ENCODE data around the gene CS. TPM values are rescaled to one million over a fixed set of nuclear protein-coding genes. Genes with fewer than 3 reads are reported as not detected.
A peak's percentile ranks its signal among the peaks of the same experiment; 100 is the strongest.

The CS gene
- total and polyA plus RNA-seq, 2 of the 4 experiments (the other 2 are of a cell fraction): 139 to 146 TPM

- H3K9me3 ChIP-seq (ENCODE audit: control insufficient read depth, insufficient read depth, low read length): no peaks in the 10 kb centered on the region
- peaks cover 21 to 47% of the 10 kb centered on the region in 2 experiments for H3K79me1 ChIP-seq (ENCODE audit: low read depth in 1 of 2, low read length in 2 of 2)
- H3K9ac ChIP-seq (ENCODE audit: low read depth, low read length): peak overlapping the region; percentile 84
- no peak for DNase-seq
- peak overlapping the region; percentile 96 for H4K91ac ChIP-seq (ENCODE audit: insufficient read depth, low read depth, low read length)
- H2AK5ac ChIP-seq (ENCODE audit: low read depth, low read length): peak overlapping the region; percentile 79
- H3K27ac ChIP-seq (ENCODE audit: insufficient read depth, low read length): peak overlapping the region; percentile 94
- peak overlapping the region; percentile 68; the same call in 1 of the 2 replicates for H3K18ac ChIP-seq (ENCODE audit: low read depth, low read length)
- H3K4ac ChIP-seq (ENCODE audit: low read depth, low read length): peak overlapping the region; percentile 92
- peak overlapping the region; percentile 84 to 97 for H4K8ac ChIP-seq (ENCODE audit: low read depth in 2 of 2, low read length in 2 of 2)
- H2BK120ac ChIP-seq (ENCODE audit: low read depth, low read length): peak overlapping the region; percentile 32
- H3K14ac ChIP-seq (replicated peaks; ENCODE audit: low read depth, low read length): peak overlapping the region; percentile 94
- H2AFZ ChIP-seq (replicated peaks; ENCODE audit: low read length, poor library complexity): peak overlapping the region; percentile 87
- intact Hi-C loops (cut with micrococcal nuclease): no loop called here
- peak overlapping the region; percentile 93 for H4K5ac ChIP-seq (ENCODE audit: low read depth, low read length)
- no TSS peak for BruUV-seq (replicated peaks)
- dilution Hi-C loops (cut with HindIII; ENCODE audit: low sequenced_read_pairs, unreplicated experiment): no loop called here
- no peaks in the 10 kb centered on the region for H3K27me3 ChIP-seq (ENCODE audit: control insufficient read depth, insufficient read depth, low read length)
- peak overlapping the region; percentile 59 for H3K56ac ChIP-seq (ENCODE audit: extremely low read depth, insufficient read depth, low read length)
- peaks cover 4% of the 10 kb centered on the region; the same call in 1 of the 2 replicates for H3K4me1 ChIP-seq (ENCODE audit: control insufficient read depth, insufficient read depth, low read length)
- peaks cover 4% of the 10 kb centered on the region; the same call in 1 of the 2 replicates for H4K20me1 ChIP-seq (ENCODE audit: insufficient read depth, low read length)
- peak overlapping the region; percentile 76 for H2AK9ac ChIP-seq (replicated peaks; ENCODE audit: low read depth, low read length, poor library complexity)
- H3K36me3 ChIP-seq (ENCODE audit: control insufficient read depth, insufficient read depth, low read length): peaks cover 4% of the 10 kb centered on the region; the same call in 1 of the 2 replicates
- peak overlapping the region; percentile 94 for H3K23ac ChIP-seq (ENCODE audit: low read depth, low read length)
- ChIA-PET POLR2A (ENCODE audit: unreplicated experiment) (interaction anchor here (0.9 to 1.7 kb wide), 6 partner anchors 8 to 95 kb away, joined by 3 to 5 read pairs (median 4); partner anchors contain the start of genes ANKRD52, ESYT1 and SMARCC2), CTCF (interaction anchor here (0.8 to 2.0 kb wide), 7 partner anchors 16 to 103 kb away, joined by 3 to 22 read pairs (median 6); partner anchors contain the start of gene SMARCC2)
- H2BK20ac ChIP-seq (ENCODE audit: low read depth, low read length): no peak overlapping the region
- no peak for ATAC-seq (ENCODE audit: low read depth)
- peak overlapping the region; percentile 79 for H2BK15ac ChIP-seq (ENCODE audit: low read depth, low read length)
- TF ChIP-seq USF2 (IDR thresholded peaks at IDR 0.05; ENCODE audit: low read depth, low read length) (no peak), ELK1 (IDR thresholded peaks at IDR 0.05; ENCODE audit: borderline replicate concordance, low read depth, low read length) (no peak)
- peak overlapping the region; percentile 79 for H3K4me3 ChIP-seq (ENCODE audit: insufficient read depth, low read depth, low read length)
- H3K4me2 ChIP-seq (ENCODE audit: low read depth, low read length): peak overlapping the region; percentile 90
- in situ Hi-C loops (cut with MboI; ENCODE audit: low sequenced_read_pairs): no loop called here
- H2BK5ac ChIP-seq (ENCODE audit: low read depth, low read length, poor library complexity, severe bottlenecking): peak overlapping the region; percentile 87
- no CpG with 5 or more reads among the region's 4 CpGs for WGBS, 2 experiments (ENCODE audit: extremely low coverage in 2 of 2, insufficient read length in 1 of 2)
- peaks cover 14% of the 10 kb centered on the region for H3K9me1 ChIP-seq (ENCODE audit: insufficient read depth, low read length)
Observed at GRCh38 chr12:56222531-56222895, 77.6 kb downstream of the CS start.
